Mononuclear cell (primary cell): ENCODE measurements around the gene ATL3. TPM values are rescaled to one million over a fixed set of nuclear protein-coding genes. Genes with fewer than 3 reads are reported as not detected.
A peak's percentile ranks its signal among the peaks of the same experiment; 100 is the strongest.

ENCODE experiments used
- H3K27me3 ChIP-seq: 2 replicates; pipeline ENCODE4 v1.6.0; 2011; ENCODE audit warnings: low read length, control low read depth; ENCODE audit not compliant: insufficient read depth
- H3K4me1 ChIP-seq: 2 replicates; pipeline ENCODE4 v1.5.1; 2011; ENCODE audit warnings: mild to moderate bottlenecking, low read length, control low read depth; ENCODE audit not compliant: insufficient read depth
- H3K4me3 ChIP-seq: 2 replicates; pipeline ENCODE4 v1.5.1; 2011; ENCODE audit warnings: mild to moderate bottlenecking, low read length, moderate library complexity
- H3K9me3 ChIP-seq: 2 replicates; pipeline ENCODE4 v1.5.1; 2011; ENCODE audit warnings: low read depth, mild to moderate bottlenecking, control low read depth, low read length
- total RNA-seq: library from RNA; depleted of rRNA; stranded (reverse); fragments of >200 nt; gene quantifications from one replicate; pipeline ENCODE4 v1.2.3, GENCODE V29; 2012

Gene ATL3
- total RNA-seq: 29.8 TPM

GRCh38 chr11:63671322-63672155, at the start of gene ATL3:
Gene ATL3, minus strand, starts transcription at chr11:63671376. Its CDS starts 41 bp downstream, at chr11:63671335.
- H3K4me1 ChIP-seq: peaks cover 37% of the 10 kb centered on the region
- H3K4me3 ChIP-seq: peak within 1 kb of the TSS; percentile 70
- no peaks in the 10 kb centered on the region for H3K27me3 ChIP-seq
- no peaks in the 10 kb centered on the region for H3K9me3 ChIP-seq

- Histone ChIP-seq H3K4me3 (no peak overlapping the region), H3K9me3 (no peaks in the 10 kb centered on the region), H3K4me1 (no peaks in the 10 kb centered on the region), H3K27me3 (no peaks in the 10 kb centered on the region)
Measured at GRCh38 chr11:63720611-63721010, 49.4 kb upstream of the ATL3 start.

DNA sequence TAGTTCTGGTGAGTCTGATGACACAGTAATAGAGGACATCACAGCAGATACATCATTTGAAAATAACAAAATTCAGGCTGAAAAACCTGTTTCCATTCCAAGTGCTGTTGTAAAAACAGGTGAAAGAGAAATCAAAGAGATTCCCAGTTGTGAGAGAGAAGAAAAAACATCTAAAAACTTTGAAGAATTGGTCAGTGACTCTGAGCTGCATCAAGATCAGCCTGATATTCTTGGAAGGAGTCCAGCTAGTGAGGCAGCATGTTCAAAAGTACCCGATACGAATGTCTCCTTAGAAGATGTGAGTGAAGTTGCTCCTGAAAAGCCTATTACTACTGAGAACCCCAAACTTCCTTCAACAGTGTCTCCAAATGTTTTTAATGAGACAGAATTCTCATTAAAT, 48.8 kb upstream of the ATL3 start:
- no peaks in the 10 kb centered on the region for H3K9me3 ChIP-seq
- H3K4me1 ChIP-seq: no peaks in the 10 kb centered on the region
- H3K27me3 ChIP-seq: no peaks in the 10 kb centered on the region
- H3K4me3 ChIP-seq: no peak overlapping the region

DNA sequence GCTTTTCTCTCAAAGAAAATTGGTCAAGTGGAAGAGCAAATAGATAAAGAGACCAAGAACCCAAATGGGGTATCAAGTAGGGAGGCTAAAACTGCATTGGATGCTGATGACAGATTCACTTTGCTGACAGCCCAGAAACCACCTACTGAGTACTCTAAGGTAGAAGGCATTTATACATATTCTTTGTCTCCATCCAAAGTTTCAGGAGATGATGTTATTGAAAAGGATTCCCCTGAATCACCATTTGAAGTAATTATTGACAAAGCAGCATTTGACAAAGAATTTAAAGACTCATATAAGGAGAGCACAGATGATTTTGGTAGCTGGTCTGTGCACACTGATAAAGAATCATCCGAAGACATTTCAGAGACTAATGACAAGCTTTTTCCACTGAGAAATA, 47.8 kb upstream of the ATL3 start:
- Histone ChIP-seq H3K27me3 (no peaks in the 10 kb centered on the region), H3K9me3 (no peaks in the 10 kb centered on the region), H3K4me3 (no peak overlapping the region), H3K4me1 (no peaks in the 10 kb centered on the region)

DNA sequence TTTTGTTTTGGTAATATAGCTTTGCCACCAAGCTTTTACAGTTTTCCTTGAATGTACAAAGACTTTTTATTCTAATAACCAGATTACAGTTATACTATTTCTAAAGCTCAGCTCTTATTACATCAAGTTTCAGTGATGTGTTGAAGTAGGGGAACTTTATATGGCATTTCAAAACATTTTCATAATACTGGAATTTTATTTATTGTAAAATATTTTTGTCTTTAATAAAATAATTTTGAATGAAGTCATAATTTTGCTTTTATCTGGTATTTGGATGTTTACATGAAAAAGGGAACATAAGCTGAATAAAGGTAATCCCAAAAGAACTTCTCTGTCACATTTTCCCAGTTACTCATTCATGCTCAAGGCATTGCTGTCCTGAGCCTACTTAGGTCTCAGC, 44.9 kb upstream of the ATL3 start:
- Histone ChIP-seq H3K27me3 (no peaks in the 10 kb centered on the region), H3K4me3 (no peak overlapping the region), H3K9me3 (no peaks in the 10 kb centered on the region), H3K4me1 (no peaks in the 10 kb centered on the region)

- Histone ChIP-seq H3K27me3 (no peaks in the 10 kb centered on the region), H3K9me3 (no peaks in the 10 kb centered on the region), H3K4me3 (no peak overlapping the region)
Measured at GRCh38 chr11:63713766-63714165, 42.6 kb upstream of the ATL3 start.

GRCh38 chr11:63711838-63712237, 40.7 kb upstream of the ATL3 start:
- no peak overlapping the region for H3K4me3 ChIP-seq
- no peaks in the 10 kb centered on the region for H3K9me3 ChIP-seq
- no peaks in the 10 kb centered on the region for H3K27me3 ChIP-seq
- H3K4me1 ChIP-seq: peaks cover 4% of the 10 kb centered on the region

More at GRCh38 chr11:63713766-63714165, 42.6 kb upstream of the ATL3 start:
- H3K4me1 ChIP-seq: no peaks in the 10 kb centered on the region

DNA sequence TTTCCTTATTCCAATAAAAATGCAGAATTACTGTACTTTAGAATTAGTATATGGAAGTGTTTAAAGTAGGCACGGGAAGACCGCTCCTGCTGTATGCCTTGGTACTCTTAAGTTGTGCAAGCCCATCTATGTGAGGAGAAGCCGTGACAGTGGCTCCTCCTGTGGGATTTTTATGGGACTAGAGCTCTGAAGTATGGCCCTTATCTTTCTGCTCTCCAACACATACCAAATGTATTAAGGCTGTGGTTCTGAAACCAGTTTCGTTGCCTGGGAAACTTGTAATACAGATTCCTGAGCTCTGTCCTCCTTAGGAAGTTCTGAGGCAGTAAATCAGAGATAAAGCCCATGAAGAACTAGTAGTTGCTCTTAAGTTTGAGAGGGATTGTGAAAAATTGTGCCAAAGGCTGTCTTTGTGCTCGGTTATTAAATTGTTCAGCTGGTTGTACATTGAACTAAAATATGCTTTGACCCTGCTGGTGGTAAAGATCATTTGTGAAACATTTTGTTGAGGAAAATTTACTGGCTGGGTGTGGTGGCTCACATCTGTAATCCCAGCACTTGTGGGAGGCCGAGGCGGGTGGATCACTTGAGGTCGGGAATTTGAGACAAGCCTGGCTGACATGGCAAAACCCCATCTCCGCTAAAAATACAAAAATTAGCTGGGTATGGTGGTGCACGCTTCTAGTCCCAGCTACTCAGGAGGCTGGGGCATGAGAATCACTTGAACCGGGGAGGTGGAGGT, 39.5 kb upstream of the ATL3 start:
- no peaks in the 10 kb centered on the region for H3K27me3 ChIP-seq
- H3K4me1 ChIP-seq: peaks cover 4% of the 10 kb centered on the region
- H3K9me3 ChIP-seq: no peaks in the 10 kb centered on the region
- no peak overlapping the region for H3K4me3 ChIP-seq

DNA sequence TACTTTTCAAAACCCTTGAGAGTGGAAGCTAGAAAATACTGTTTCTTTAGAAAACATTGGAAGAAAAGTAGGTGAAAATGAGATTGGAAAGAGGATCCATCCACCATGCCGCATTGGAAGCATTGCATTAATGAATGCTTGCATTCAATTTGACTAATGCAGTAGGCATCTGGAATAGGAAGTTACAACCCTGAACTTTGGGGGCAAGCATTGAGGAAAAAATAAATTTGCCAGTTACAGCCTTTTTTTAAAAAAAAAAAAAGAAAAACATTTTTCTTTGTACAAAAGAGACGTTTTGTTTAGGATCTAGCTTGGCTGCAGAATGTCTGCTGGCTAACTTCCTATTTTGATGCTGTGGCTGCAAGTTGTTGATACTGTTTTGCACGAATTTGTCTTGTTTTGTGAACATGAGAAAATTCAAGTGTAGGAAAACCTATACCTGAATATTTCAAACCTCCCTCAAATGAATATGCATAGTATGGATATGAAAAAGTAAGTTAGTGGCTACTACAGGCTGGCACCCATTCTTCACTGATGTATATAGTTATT, 38.2 kb upstream of the ATL3 start:
- no peaks in the 10 kb centered on the region for H3K9me3 ChIP-seq
- no peak overlapping the region for H3K4me3 ChIP-seq
- H3K4me1 ChIP-seq: peaks cover 4% of the 10 kb centered on the region
- H3K27me3 ChIP-seq: no peaks in the 10 kb centered on the region

- Histone ChIP-seq H3K27me3 (no peaks in the 10 kb centered on the region), H3K4me1 (peaks cover 4% of the 10 kb centered on the region), H3K9me3 (no peaks in the 10 kb centered on the region), H3K4me3 (no peak overlapping the region)
Measured at GRCh38 chr11:63708764-63709163, 37.6 kb upstream of the ATL3 start.

- Histone ChIP-seq H3K27me3 (no peaks in the 10 kb centered on the region), H3K4me1 (peaks cover 4% of the 10 kb centered on the region), H3K4me3 (no peak overlapping the region), H3K9me3 (no peaks in the 10 kb centered on the region)
Measured at GRCh38 chr11:63705526-63705925, 34.4 kb upstream of the ATL3 start.

- Histone ChIP-seq H3K27me3 (no peaks in the 10 kb centered on the region), H3K9me3 (no peaks in the 10 kb centered on the region), H3K4me3 (no peak overlapping the region), H3K4me1 (peaks cover 5% of the 10 kb centered on the region)
Measured at GRCh38 chr11:63699896-63700295, 28.7 kb upstream of the ATL3 start.

GRCh38 chr11:63698976-63699733, 28.0 kb upstream of the ATL3 start:
- H3K4me1 ChIP-seq: peaks cover 13% of the 10 kb centered on the region
- no peak overlapping the region for H3K4me3 ChIP-seq
- H3K9me3 ChIP-seq: no peaks in the 10 kb centered on the region
- no peaks in the 10 kb centered on the region for H3K27me3 ChIP-seq

- no peaks in the 10 kb centered on the region for H3K9me3 ChIP-seq
- no peak overlapping the region for H3K4me3 ChIP-seq
- H3K4me1 ChIP-seq: peaks cover 22% of the 10 kb centered on the region
- H3K27me3 ChIP-seq: no peaks in the 10 kb centered on the region
Measured at GRCh38 chr11:63694596-63694995, 23.4 kb upstream of the ATL3 start.

GRCh38 chr11:63687845-63688244, 16.7 kb upstream of the ATL3 start:
- H3K9me3 ChIP-seq: no peaks in the 10 kb centered on the region
- H3K27me3 ChIP-seq: no peaks in the 10 kb centered on the region
- no peak overlapping the region for H3K4me3 ChIP-seq
- peaks cover 49% of the 10 kb centered on the region for H3K4me1 ChIP-seq
